Activated CD4-positive, alpha-beta T cell treated with anti-CD3 and anti-CD28 coated beads, Interleukin-2, Interleukin-4, amounts not matched to agents 100 ng/mL and 50 ng/mL, durations not matched to agents 16 hours and 8 hours (primary cell): ENCODE results near the gene SEC14L5.
"Not testable (repeated sequence)": the region's sequence is repeated elsewhere in the genome, so short reads cannot be mapped to it uniquely, and the experiment has no call there.

ENCODE experiments used
- DNase-seq: peaks from one replicate; pipeline ENCODE4 v3.0.0-alpha.2; 2020; ENCODE audit warnings: low spot score

SEC14L5 gene

GRCh38 chr16:4957720-4958509 is at the start of gene SEC14L5:
SEC14L5 (plus strand) TSS chr16:4958330; CDS start chr16:4959324, 994 bp downstream.
- DNase-seq = peak; percentile 97

GRCh38 chr16:4908854-4909401 is 49.2 kb upstream of the SEC14L5 start:
- DNase-seq = no peak

- DNase-seq = no peak
Measured at GRCh38 chr16:4909825-4910224, 48.3 kb upstream of the SEC14L5 start.

DNA sequence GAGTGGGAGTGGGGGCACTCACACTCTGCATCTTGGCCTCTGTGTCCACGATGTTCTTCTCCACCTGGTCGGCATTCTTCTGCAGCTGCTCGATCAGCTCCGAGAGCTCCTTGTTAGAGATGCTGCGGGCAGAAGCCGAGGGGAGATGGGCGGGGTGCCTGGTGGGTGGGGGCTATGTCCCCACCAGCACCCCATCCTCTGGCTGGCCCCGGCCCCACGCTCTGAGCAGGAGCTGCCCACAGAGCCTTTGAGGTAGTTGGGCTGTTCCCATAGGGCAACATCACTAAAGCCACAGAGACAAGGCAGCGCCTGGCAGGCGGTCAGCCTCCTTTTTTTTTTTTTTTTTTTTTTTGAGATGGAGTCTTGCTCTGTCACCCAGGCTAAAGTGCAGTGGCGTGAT is 47.3 kb upstream of the SEC14L5 start:
- no peak for DNase-seq

DNA sequence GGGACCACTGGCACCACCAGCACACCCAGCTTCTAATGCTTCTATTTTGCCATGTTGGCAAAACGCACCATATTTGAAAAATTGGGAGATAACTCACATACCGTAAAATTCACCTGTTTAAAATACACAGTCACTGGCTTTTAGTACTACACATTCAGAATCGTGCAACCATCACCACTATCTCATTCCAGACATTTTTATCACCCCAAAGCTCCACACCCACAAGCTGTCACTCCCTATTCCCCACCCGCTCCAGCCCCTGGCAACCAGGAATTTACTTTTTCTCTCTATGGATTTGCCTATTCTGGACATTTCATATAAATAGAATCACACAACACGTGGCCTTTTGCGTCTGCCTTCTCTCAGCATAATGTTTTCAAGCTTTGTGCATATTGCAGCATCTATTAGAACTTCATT is 46.2 kb upstream of the SEC14L5 start:
- DNase-seq = no peak

DNA sequence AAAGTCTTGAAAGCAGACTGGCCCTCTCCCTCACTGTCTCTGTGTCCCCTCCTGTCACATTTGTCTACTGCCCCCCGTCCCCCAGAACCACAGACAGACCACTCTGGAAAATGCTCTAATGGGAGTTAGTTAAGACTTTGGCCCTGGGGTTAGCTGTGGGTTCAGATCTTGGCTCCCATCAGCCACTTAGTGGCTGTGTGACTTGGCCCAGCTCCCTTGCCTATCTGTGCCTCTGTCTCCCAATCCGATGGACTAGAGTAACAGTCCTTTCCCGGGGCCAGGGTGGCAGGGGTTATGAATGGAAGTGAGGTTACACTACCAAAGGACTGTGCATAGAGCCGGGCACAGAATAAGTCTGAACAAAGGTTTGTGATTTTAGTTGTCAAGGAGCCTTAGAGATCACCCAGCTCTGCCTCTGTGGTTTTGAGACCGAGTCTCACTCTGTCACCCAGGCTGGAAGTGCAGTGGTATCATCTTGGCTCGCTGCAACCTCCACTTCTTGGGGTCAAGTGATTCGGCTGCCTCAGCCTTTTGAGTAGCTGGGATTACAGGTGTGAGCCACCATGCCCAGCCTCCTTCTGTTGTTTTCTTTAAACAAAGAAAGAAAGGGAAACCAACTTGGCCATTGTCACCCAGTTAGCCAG is 44.9 kb upstream of the SEC14L5 start:
- DNase-seq = no peak

GRCh38 chr16:4913774-4914525 is 44.2 kb upstream of the SEC14L5 start:
- no peak for DNase-seq

- DNase-seq = no peak
Measured at GRCh38 chr16:4914528-4915225, 43.5 kb upstream of the SEC14L5 start.

DNA sequence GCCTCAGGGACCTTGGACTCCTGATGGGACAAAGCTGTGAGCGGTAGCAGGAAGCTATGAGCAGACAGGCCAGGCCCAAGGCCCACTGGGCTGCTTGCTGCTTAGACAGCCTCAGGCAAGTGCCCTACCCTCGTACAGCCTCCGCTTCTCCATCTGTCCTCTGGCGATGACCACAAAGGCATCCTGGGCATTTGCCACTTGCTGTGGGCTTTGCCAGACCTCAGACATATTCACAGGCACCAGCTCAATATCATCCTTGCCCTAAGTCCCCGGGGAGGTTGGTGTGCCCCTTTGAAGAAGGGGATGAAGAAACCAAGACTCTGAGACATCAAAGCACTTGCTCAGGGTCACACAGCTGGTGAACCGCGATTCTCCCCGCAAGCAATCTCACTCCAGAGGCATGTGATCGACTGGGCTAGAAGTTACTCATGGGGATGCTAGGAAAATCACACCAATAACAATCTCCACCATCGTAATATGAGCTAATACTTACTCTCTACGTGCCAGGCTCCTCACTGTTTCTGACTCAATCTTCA is 42.8 kb upstream of the SEC14L5 start:
- DNase-seq = no peak

GRCh38 chr16:4917117-4917516 is 41.0 kb upstream of the SEC14L5 start:
- no peak for DNase-seq

GRCh38 chr16:4918781-4919251 is 39.3 kb upstream of the SEC14L5 start:
- no peak for DNase-seq

DNA sequence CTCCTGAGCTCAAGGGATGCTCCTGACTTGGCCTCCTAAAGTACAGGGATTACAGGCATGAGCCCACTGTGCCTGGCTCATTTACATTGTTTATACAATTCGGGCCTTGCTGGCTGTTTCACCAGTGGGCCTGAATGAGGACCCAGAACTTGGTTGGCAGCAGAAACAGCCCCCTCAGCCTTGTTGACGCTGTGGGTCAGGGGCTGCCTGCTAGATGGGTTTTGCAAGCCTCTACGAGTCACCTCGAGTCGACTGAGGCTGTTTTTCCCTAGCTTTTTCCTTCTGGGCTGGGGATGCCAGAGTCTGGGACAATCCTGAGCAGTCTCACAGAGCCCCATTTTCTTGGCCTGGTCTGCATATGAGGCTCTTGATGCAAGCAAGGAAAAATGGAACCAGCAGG is 37.3 kb upstream of the SEC14L5 start:
- no peak for DNase-seq

- no peak for DNase-seq
Measured at GRCh38 chr16:4922721-4923342, 35.3 kb upstream of the SEC14L5 start.

DNA sequence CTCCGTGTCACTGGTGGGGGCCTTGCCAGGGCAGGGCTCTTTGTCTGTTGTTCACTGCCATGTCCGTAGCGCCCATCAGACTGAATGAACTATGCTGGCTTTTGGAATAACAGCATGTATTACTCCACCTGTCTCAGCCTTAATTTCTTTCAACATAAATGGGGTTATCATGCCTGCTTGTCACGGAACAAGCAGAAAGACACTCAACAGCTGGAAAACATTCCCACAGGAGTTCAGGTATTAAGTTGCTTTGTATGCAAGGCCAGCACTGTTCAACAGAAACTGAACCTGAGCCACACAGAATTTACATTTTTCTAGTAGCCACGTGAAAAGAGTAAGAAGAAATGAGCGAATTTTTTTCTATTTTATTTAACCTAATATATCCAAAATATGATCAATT is 34.3 kb upstream of the SEC14L5 start:
- no peak for DNase-seq

- DNase-seq = no peak
Measured at GRCh38 chr16:4924593-4925292, 33.4 kb upstream of the SEC14L5 start.

- no peak for DNase-seq
Measured at GRCh38 chr16:4925293-4925607, 32.9 kb upstream of the SEC14L5 start.

DNA sequence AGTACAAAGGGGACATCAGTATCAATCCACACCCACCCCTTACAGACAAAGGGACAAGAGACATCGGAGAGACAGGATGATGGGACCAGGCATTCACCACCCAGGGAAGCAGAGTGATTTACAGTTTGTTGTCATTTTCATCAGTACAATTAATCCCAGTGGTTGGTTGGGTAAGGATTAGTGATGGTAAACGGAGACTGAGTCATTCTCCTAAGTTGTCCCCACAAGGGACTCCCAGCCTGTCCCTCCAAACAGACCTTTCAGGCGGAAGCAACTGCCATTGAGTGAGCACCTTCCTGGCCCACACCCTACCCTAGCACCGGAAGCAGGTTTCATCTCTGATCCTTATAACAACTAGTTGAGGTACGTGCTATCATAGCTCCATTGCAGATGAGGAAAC is 32.3 kb upstream of the SEC14L5 start:
- DNase-seq = no peak

DNA sequence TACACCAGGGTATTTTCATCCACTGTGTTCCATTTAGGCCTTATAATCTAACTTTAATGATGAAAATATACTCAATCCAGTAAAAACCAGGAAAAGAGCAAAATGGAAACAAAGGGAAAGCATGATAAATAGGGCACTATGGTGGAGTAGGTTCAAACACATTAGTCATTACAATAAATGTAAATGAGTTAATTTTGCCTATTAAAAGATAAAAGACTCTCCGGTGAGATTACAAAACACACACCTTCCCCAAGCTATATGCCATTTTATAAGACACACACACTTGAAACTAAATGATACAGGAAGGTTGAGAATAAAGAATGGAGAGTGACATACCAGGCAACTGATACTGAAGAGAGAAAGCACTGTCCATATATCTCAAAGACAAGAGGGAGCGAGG is 31.2 kb upstream of the SEC14L5 start:
- no peak for DNase-seq

GRCh38 chr16:4927661-4928060 is 30.5 kb upstream of the SEC14L5 start:
- no peak for DNase-seq

DNA sequence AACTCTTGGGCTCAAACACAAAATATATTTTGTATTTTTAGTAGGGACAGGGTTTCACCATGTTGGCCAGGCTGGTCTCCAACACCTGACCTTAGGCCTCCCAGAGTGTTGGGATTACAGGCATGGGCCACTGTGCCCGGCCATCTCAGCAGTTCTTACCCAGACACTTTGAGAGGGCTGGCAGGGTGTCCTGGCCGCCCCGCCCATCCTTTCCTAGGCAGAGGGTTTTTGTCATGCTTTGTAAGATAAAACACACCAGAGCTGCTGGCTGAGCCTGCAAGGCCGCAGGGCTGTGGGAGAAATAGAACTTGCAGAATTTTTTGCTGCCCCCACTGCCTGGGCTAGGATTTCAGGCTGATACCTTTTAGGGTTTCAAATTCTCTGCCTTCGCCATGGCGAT is 29.9 kb upstream of the SEC14L5 start:
- no peak for DNase-seq

DNA sequence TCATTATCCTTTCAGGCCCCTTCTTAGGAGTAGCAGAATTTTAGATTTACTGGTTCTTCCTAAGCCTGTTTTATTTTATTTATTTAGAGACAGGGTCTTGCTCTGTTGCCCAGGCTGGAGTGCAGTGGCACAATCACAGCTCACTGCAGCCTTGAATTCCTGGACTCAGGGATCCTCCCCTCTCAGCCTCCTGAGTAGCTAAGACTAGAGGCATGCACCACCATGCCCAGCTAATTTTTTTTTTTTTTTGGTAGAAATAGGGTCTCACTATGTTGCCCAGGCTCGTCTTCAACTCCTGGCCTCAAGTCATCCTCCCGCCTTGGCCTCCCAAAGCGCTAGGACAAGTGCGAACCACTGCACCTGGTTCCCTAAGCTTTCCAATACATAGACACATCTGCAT is 28.5 kb upstream of the SEC14L5 start:
- DNase-seq = not testable (repeated sequence)
